Esophagus (tissue), 2 donors: ENCODE data around the gene GABRG3. TPM values are rescaled to one million over a fixed set of nuclear protein-coding genes. Genes with fewer than 3 reads are reported as not detected.

ENCODE experiments used
- H3K27ac ChIP-seq, 2 donors: one replicate each; pipeline ENCODE4 v1.5.1; 2013; ENCODE audit warnings: low read depth in 2 of 2, mild to moderate bottlenecking in 2 of 2, inconsistent platforms in 1 of 2, low read length in 1 of 2, moderate library complexity in 1 of 2
- H3K27me3 ChIP-seq, 2 donors: one replicate each; pipeline ENCODE4 v1.6.1; 2013; ENCODE audit warnings: low read length in 2 of 2, control low read depth in 1 of 2, mild to moderate bottlenecking in 1 of 2; ENCODE audit not compliant: insufficient read depth in 2 of 2, control insufficient read depth in 1 of 2
- H3K36me3 ChIP-seq, 2 donors: one replicate each; pipeline ENCODE4 v1.6.1; 2013; ENCODE audit warnings: low read length in 1 of 2; ENCODE audit not compliant: control insufficient read depth in 2 of 2, insufficient read depth in 2 of 2
- H3K4me1 ChIP-seq, 2 donors: one replicate each; pipeline ENCODE4 v1.6.1; 2013; ENCODE audit warnings: low read length in 1 of 2; ENCODE audit not compliant: control insufficient read depth in 2 of 2, insufficient read depth in 2 of 2
- H3K4me3 ChIP-seq, 2 donors: one replicate each; pipeline ENCODE4 v1.5.1; 2013; ENCODE audit warnings: low read length in 2 of 2, mild to moderate bottlenecking in 2 of 2, low read depth in 1 of 2, moderate library complexity in 1 of 2
- H3K9me3 ChIP-seq, 2 donors: one replicate each; pipeline ENCODE4 v1.6.1; 2013; ENCODE audit warnings: mild to moderate bottlenecking in 2 of 2, low read depth in 1 of 2, low read length in 1 of 2, moderate library complexity in 1 of 2; ENCODE audit not compliant: control insufficient read depth in 2 of 2, insufficient read depth in 1 of 2
- WGBS, 2 donors: extraction: QIAGEN DNeasy Blood & Tissue Kit; methylation state at CpG; one replicate each; pipeline ENCODE4 v1.1.7; 2013; 5-methylcytosine and 5-hydroxymethylcytosine counted together
- polyA plus RNA-seq, 2 donors: library from polyadenylated mRNA; stranded (reverse); fragments of 200-250 nt; gene quantifications; one replicate each; pipeline ENCODE4 v1.2.3, GENCODE V29; 2013
- donor health status: healthy with polysubstance abuse.
- donor health status: Bipolar disorder and iron deficiency.

The GABRG3 gene
- polyA plus RNA-seq, 2 donors = not detected

- H3K9me3 ChIP-seq = no peaks in the 10 kb centered on the region
- H3K4me3 ChIP-seq = no peak overlapping the region
- 77 to 78% methylated on average over 5 of the region's 5 CpGs for WGBS, 2 donors
Observed at GRCh38 chr15:26941489-26941888, 29.5 kb upstream of the GABRG3 start.

GRCh38 chr15:26943866-26944265 lies 27.1 kb upstream of the GABRG3 start:
- Histone ChIP-seq H3K36me3 (no peaks in the 10 kb centered on the region), H3K4me3 (no peak overlapping the region), H3K9me3 (no peaks in the 10 kb centered on the region), H3K27ac (no peak overlapping the region), H3K27me3 (no peaks in the 10 kb centered on the region), H3K4me1 (no peaks in the 10 kb centered on the region)
- WGBS, 2 donors = 58 to 60% methylated on average over 8 of the region's 8 CpGs

More at GRCh38 chr15:26941489-26941888, 29.5 kb upstream of the GABRG3 start:
- no peak overlapping the region for H3K27ac ChIP-seq
- H3K4me1 ChIP-seq = no peaks in the 10 kb centered on the region
- no peaks in the 10 kb centered on the region for H3K36me3 ChIP-seq
- H3K27me3 ChIP-seq = no peaks in the 10 kb centered on the region

- 84 to 87% methylated on average over 13 of the region's 13 CpGs for WGBS, 2 donors
Observed at GRCh38 chr15:26945046-26945445, 25.9 kb upstream of the GABRG3 start.

GRCh38 chr15:26950001-26950400 lies 21.0 kb upstream of the GABRG3 start:
- H3K4me3 ChIP-seq = no peak overlapping the region
- no peaks in the 10 kb centered on the region for H3K36me3 ChIP-seq
- no peaks in the 10 kb centered on the region for H3K27me3 ChIP-seq
- 63 to 76% methylated on average over 2 of the region's 2 CpGs for WGBS, 2 donors
- H3K9me3 ChIP-seq = no peaks in the 10 kb centered on the region
- H3K4me1 ChIP-seq = no peaks in the 10 kb centered on the region
- H3K27ac ChIP-seq = no peak overlapping the region

More at GRCh38 chr15:26945046-26945445, 25.9 kb upstream of the GABRG3 start:
- no peak overlapping the region for H3K4me3 ChIP-seq
- no peaks in the 10 kb centered on the region for H3K4me1 ChIP-seq
- no peaks in the 10 kb centered on the region for H3K9me3 ChIP-seq
- H3K27me3 ChIP-seq = no peaks in the 10 kb centered on the region
- no peaks in the 10 kb centered on the region for H3K36me3 ChIP-seq
- H3K27ac ChIP-seq = no peak overlapping the region

- Histone ChIP-seq H3K27me3 (no peaks in the 10 kb centered on the region), H3K27ac (no peak overlapping the region), H3K4me3 (no peak overlapping the region), H3K36me3 (no peaks in the 10 kb centered on the region), H3K4me1 (no peaks in the 10 kb centered on the region), H3K9me3 (no peaks in the 10 kb centered on the region)
- WGBS, 2 donors = 52 to 54% methylated on average over 2 of the region's 2 CpGs
Observed at GRCh38 chr15:26954403-26954802, 16.6 kb upstream of the GABRG3 start.

GRCh38 chr15:26967719-26968269 lies 3.2 kb upstream of the GABRG3 start:
- H3K36me3 ChIP-seq = no peaks in the 10 kb centered on the region
- peak overlapping the region in 1 of 2 donors; percentile 2 for H3K4me3 ChIP-seq
- H3K9me3 ChIP-seq = peaks cover 0 to 5% of the 10 kb centered on the region in 2 donors
- H3K4me1 ChIP-seq = peaks cover 0 to 8% of the 10 kb centered on the region in 2 donors
- 7 to 11% methylated on average over 45 to 48 of the region's 48 CpGs for WGBS, 2 donors
- peaks cover 0 to 10% of the 10 kb centered on the region in 2 donors for H3K27me3 ChIP-seq
- H3K27ac ChIP-seq = no peak overlapping the region

GRCh38 chr15:26968806-26969205 lies 2.2 kb upstream of the GABRG3 start:
- peaks cover 0 to 10% of the 10 kb centered on the region in 2 donors for H3K27me3 ChIP-seq
- H3K9me3 ChIP-seq = peaks cover 0 to 5% of the 10 kb centered on the region in 2 donors
- WGBS, 2 donors = 48 to 57% methylated on average over 2 of the region's 2 CpGs
- H3K4me1 ChIP-seq = peaks cover 0 to 8% of the 10 kb centered on the region in 2 donors
- no peak overlapping the region for H3K4me3 ChIP-seq
- H3K27ac ChIP-seq = no peak overlapping the region
- H3K36me3 ChIP-seq = no peaks in the 10 kb centered on the region

GRCh38 chr15:26971271-26972018 lies 464 bp downstream of the GABRG3 start:
- Histone ChIP-seq H3K9me3 (peaks cover 0 to 5% of the 10 kb centered on the region in 2 donors), H3K27me3 (peaks cover 0 to 10% of the 10 kb centered on the region in 2 donors), H3K36me3 (no peaks in the 10 kb centered on the region), H3K4me3 (peak overlapping the region; percentile 26 to 51), H3K4me1 (peaks cover 0 to 8% of the 10 kb centered on the region in 2 donors), H3K27ac (no peak overlapping the region)
- 4 to 6% methylated on average over 50 to 72 of the region's 72 CpGs for WGBS, 2 donors

- no peak overlapping the region for H3K4me3 ChIP-seq
- H3K36me3 ChIP-seq = no peaks in the 10 kb centered on the region
- H3K4me1 ChIP-seq = peaks cover 0 to 8% of the 10 kb centered on the region in 2 donors
- peaks cover 0 to 10% of the 10 kb centered on the region in 2 donors for H3K27me3 ChIP-seq
- peaks cover 0 to 3% of the 10 kb centered on the region in 2 donors for H3K9me3 ChIP-seq
- no peak overlapping the region for H3K27ac ChIP-seq
- 33 to 36% methylated on average over 2 of the region's 2 CpGs for WGBS, 2 donors
Observed at GRCh38 chr15:26972636-26973035, 1.7 kb downstream of the GABRG3 start.
